ENCODE data around the gene MRC2.
"Not testable (repeated sequence)": the region's sequence is repeated elsewhere in the genome, so short reads cannot be mapped to it uniquely, and the experiment has no call there.

The MRC2 gene

DNA sequence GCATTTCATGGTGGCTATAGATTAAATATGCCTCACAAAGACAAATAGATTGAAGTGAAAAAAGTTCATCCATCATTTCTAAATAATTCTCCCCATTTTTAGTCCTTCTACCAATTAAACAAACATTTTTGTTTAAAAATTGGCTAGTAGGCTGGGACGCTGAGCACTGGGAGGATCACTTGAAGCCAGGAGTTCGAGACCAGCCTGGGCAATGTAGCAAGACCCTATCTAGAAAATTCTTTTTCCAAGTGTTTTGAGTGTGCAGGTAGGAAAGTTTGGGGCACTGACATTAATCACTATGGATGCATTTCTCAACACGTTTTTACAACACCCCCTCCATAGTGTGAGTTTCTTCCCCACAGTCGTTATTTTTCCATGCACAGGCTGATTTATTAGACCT, 56.7 kb downstream of the MRC2 start:
- no peak for DNase-seq

DNA sequence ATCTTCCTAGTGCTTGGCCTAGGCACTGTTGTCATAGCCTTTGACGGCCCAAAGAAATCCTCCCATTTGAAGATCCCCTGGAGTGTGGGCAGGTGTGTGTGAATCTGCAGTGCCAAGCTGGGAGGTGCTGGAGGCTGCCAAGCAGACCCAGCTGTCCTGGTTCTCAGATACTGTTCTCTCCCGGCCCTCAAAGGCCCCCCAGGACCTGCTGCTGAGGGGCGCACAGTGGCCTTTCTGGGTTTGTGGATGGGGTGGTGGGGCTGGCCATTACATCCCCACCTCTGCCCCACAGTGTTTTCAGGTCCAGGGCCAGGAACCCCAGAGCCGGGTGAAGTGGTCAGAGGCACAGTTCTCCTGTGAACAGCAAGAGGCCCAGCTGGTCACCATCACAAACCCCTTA, 60.5 kb downstream of the MRC2 start:
- no peak for DNase-seq

DNA sequence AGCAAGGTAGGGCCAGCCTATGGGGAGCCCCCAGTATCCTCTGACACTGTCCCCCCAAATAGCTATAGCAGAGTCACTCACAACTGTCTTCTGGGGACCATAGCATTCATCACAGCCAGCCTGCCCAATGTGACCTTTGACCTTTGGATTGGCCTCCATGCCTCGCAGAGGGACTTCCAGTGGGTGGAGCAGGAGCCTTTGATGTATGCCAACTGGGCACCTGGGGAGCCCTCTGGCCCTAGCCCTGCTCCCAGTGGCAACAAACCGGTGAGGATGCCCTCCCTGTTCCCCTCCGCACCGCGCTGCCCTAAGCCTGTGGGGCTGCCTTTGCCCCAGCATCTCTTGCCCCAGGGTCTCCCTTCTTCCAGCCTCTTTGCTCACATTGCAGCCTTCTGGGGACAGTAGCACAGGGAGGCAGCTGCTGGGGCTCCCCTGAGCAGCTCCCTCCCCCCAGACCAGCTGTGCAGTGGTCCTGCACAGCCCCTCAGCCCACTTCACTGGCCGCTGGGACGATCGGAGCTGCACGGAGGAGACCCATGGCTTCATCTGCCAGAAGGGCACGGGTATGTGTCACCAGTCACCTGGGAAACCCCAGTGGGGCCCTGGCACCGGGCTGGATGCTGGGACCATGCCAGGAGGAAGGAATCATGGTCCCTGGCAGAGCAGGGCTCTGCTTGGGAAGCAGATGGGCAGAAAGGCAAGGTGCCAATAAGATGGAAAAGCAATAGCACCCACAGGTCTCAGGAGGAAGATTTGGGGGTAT, 61.1 kb downstream of the MRC2 start:
- no peak for DNase-seq

DNA sequence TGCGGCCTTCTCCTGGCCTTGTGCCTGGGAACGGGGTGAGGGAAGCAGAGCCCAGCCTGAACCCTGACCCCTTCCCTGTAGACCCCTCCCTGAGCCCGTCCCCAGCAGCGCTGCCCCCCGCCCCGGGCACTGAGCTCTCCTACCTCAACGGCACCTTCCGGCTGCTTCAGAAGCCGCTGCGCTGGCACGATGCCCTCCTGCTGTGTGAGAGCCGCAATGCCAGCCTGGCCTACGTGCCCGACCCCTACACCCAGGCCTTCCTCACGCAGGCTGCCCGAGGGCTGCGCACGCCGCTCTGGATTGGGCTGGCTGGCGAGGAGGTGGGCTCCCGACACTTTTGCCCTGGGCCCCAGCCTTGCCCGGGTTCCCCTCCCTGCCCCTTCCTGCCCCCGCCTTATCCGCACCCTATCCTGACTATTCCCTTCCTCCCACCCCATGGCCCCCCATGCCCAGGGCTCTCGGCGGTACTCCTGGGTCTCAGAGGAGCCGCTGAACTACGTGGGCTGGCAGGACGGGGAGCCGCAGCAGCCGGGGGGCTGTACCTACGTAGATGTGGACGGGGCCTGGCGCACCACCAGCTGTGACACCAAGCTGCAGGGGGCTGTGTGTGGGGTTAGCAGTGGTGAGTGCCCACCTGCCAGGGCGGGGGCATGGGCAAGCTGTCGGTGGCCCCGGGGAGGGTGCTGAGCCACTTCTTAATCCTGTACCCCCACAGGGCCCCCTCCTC, 62.1 kb downstream of the MRC2 start:
- DNase-seq, result no peak

DNA sequence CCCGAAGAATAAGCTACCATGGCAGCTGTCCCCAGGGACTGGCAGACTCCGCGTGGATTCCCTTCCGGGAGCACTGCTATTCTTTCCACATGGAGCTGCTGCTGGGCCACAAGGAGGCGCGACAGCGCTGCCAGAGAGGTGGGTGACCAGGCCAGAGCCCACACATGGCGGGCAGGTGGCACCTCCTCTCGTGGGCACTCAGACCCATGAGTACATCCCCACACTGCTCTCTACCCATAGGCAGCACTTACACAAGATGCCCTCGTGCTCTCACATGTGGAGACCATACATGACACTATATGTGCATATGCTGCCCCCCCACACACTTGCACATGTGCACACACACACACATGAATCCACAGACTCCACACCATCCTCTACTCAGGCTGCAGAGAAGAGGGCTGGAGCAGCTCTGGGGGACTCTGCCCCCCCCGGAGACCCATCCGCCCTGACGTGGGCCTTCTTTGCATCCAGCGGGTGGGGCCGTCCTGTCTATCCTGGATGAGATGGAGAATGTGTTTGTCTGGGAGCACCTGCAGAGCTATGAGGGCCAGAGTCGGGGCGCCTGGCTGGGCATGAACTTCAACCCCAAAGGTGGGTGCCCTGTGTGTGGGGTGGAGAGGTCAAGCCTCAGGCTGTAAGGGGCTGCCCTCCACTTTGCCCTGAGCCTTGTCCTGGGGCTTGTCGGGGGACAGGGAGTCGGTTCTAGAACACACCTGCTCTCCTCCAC, 62.9 kb downstream of the MRC2 start:
- DNase-seq, result no peak

DNA sequence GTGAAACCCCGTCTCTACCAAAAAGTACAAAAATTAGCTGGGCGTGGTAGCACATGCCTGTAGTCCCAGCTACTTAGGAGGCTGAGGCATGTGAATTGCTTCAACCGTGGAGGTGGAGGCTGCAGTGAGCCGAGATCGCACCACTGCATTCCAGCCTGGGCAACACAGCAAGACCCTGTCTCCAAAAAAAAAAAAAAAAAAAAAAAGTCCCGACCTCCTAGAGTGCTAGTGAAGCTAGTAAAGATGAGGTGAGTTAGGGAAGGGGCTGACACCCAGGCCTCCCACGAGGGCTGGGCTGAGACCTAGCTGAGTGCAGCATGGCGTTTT, 64.1 kb downstream of the MRC2 start:
- DNase-seq, result not testable (repeated sequence)

DNA sequence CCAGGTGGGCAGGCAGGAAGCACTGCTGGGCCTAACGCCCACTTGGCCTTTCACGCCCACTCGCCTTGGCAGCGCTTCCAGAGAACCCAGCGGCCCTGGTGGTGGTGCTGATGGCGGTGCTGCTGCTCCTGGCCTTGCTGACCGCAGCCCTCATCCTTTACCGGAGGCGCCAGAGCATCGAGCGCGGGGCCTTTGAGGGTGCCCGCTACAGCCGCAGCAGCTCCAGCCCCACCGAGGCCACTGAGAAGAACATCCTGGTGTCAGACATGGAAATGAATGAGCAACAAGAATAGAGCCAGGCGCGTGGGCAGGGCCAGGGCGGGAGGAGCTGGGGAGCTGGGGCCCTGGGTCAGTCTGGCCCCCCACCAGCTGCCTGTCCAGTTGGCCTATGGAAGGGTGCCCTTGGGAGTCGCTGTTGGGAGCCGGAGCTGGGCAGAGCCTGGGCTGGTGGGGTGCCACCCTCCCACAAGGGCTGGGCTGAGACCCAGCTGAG, 64.7 kb downstream of the MRC2 start:
- DNase-seq, result no peak

DNA sequence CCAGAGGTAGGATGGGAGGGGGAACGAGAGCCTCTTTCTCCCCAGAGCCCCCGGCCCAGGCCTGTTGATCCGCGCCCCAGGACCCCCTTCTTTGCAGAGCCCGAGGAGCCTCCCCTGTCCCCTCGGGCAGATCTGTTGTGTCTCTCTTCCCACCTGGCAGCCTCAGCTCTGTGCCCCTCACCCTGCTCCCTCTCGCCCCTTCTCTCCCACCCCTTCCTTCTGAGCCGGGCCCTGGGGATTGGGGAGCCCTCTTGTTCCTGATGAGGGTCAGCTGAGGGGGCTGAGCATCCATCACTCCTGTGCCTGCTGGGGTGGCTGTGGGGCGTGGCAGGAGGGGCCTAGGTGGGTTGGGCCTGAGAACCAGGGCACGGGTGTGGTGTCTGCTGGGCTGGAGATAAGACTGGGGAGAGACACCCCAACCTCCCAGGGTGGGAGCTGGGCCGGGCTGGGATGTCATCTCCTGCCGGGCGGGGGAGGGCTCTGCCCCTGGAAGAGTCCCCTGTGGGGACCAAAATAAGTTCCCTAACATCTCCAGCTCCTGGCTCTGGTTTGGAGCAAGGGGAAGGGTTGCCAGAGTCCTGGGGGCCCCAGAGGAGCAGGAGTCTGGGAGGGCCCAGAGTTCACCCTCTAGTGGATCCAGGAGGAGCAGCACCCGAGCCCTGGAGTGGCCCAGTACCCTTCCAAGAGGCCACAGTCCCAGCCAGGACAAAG, 65.4 kb downstream of the MRC2 start:
- DNase-seq, result peak; percentile 19 to 60 (median 37)

DNA sequence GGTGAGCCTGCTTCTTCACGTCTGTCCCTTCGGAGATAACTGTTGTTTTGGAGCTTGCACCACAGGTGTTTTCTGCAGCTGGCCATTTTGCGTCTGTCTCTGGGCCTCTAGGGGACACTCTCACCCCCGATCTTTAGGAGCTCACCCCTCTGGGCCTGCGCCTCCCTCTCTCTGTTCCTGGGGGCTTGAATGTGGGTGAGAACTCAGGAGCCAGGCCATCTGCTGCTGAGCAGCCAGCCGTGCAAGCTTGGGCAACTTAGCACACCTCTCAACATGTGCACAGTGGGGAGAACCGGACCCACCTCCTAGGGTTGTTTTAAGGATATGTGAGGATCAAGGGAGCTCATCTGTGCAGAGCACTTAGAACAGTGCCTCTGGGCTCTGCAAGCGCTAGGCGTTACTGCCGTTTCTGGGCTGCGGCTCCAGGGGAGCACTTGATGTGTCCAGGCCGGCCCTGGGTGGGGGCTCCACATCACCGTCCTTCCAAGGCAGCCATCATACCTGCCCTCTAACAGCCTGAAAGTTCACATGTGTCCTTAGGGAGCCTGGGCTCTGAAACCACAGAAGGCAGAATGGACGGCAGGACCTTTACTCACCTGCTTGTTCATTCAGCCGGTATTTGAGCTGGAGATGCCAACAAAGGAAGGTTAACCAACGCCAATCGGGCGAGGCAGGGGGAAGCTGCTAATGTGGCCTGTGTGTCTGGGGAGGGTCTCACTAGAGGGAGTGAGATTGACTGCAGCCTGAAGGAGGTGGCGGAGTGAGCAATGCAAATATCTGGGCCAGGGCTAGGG, 66.3 kb downstream of the MRC2 start:
- no peak for DNase-seq

DNA sequence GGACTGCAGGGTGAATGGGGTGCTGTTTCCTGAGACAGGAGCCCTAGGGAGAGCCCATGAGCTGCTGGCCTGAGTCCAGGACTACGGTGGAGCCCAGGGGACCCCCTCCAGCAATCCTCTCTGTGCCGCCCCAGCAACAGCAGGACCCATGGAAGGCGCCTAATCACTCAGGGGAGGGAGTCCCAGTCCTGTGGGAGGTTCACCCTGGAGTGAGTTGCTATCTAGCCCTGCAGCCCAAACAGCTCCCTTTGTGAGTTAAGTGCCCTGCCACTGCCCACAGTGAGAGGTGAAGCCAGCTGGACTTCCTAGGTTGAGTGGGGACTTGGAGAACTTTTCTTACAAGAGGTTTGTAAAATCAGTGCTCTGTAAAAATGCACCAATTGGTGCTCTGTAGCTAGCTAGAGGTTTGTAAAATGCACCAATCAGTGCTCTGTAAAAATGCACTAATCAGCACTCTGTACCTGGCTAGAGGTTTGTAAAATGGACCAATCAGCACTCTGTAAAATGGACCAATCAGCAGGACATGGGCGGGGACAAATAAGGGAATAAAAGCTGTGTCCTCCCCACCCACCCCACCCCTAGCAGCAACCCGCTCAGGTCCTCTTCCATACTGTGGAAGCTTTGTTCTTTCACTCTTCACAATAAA, 67.7 kb downstream of the MRC2 start:
- not testable (repeated sequence) for DNase-seq

DNA sequence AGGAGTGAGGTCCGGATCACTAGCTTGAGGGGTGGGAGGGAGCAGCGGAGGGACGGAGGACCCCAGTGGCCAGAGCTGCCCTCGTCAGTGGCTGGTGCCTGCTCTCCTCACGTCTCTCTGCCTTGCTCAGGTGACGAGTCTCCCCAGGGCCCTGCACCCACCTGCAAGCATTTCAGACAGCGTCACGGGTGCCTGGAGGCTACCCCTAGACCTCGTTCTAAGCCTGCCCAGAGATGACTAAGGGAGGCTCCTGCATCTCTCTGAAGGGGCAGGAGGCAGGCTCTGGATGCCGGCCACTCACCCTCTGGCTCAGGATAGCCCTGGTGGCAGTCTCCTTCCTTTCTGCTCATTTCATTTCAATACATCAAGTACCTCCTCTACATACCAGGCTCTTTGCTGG, 68.8 kb downstream of the MRC2 start:
- no peak for DNase-seq

DNA sequence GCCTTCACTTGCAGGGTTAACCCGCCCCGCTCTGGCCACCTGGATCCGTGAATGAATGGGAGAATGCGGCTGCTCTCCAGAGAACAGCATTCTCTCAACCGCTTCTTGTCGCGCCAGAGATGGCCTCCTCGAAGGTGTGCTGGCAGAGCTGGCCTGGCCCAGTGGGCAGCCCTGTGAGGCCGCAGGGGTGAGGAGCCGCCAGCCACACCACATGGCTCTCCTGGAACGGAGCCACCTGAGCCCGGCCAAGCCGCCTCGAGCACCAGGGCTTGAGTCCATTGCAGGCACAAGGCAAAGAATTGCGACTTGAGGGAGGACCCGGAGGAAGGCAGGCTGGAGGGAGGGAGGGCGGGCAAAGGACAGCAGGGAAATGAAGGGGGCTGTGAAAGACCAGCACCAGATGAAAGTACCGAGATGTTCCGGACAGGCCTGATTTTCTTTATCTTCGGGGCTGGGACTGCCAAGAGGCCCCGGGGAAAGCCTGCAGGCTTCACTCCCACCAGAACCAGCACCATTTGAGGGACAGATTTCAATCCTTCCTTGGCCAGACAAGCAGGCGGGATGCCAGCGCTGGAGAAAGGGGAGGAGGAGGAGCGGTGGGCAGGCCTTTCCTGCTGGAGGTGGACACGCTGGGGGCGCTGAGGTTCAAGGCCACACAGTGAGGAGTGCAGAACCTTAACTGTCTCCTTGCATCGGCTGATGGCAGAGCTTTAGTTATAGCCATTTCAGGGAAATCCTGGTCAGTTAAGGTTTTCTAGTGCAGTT, 69.4 kb downstream of the MRC2 start:
- no peak for DNase-seq

DNA sequence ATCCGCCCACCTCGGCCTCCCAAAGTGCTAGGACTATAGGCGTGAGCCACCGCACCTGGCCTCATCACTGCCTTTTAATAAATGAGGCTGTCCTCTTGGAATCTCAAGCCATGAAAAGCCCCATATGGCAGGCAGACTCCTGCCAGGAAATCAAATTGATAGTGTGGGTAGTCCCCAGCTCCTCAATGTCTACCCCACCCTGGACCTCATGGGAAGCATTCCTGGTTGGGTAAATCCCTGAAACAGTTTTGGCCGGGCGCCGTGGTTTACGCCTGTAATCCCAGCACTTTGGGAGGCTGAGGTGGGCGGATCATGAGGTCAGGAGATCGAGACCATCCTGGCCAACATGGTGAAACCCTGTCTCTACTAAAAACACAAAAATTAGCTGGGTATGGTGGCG, 71.0 kb downstream of the MRC2 start:
- DNase-seq, result not testable (repeated sequence)

DNA sequence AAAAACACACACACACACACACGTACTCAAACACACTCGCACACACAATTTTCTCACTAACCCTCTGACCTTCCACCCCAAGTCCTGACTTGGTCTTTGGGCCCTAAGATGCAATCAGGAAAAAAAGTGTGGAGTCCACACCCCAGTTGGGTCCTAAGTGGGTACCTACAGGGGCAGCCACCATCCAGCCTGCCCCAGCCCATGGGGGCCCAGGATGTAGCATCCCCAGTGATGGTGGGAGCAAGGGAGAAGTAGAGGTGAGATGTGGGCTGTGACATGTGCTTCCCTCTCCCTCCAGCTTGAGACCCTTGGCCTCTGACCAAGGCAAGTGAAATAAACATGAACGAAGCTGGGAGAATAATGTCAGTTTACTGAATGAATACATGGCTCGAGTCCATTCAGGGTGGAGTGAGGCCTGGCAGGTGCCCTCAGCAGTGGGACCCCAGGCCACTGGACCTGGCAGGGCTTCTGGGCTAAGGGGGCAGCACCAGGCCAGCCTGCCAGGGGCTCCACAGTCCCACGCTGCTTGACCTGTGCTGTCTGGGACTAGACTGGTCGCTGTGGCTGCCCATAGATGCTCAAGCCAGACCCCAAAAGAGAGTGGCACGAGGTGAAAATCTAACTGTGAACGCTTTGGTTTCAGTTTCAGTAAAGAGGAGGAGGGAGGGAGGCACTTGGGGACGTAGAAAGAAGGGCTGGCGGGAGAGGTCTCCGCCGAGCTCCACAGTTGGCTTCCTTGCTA, 73.7 kb downstream of the MRC2 start:
- no peak for DNase-seq

DNA sequence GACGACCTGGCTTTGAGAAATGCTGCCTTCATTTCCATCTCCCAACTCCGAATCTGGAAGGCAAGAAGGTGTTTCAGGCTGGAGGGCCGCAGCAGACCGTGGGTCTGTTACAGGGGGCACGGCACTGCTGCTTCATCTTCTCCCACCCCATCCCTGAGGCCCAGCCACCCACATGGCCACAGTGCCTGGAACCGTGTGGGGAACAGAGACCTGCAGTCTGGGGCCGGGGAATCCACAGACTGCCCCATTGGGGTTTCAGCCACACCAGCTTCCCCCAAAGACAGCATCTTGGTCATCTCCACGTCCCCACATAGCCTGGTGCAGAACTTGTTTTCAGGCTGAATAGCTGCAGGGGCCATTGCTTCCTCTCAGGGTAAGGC, 74.2 kb downstream of the MRC2 start:
- DNase-seq, result no peak

DNA sequence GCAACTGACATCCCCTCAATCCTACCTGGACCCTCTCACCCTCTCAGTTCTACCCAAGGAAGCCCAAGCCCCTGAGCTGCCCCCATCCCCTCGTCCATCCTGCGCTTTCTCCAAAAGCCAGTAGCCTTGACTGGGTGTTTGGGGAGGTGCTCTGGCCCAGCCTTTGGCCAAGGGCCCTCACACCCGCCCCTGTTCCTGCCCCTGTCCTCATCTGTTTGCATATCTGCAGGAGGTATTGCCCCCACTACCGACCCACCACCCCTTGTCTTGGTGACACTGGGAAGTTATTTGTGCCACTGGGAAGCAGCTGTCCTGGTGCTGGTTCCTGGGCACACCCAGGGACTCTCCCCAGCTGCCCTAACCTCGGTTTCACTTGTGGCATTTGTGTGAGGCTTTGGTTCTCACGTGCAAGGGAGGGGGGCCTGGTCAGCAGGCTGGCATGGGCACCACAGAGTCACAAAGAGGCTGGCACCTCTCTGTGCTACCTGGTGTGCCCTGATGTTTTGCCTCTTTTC, 75.3 kb downstream of the MRC2 start:
- DNase-seq, result no peak

DNA sequence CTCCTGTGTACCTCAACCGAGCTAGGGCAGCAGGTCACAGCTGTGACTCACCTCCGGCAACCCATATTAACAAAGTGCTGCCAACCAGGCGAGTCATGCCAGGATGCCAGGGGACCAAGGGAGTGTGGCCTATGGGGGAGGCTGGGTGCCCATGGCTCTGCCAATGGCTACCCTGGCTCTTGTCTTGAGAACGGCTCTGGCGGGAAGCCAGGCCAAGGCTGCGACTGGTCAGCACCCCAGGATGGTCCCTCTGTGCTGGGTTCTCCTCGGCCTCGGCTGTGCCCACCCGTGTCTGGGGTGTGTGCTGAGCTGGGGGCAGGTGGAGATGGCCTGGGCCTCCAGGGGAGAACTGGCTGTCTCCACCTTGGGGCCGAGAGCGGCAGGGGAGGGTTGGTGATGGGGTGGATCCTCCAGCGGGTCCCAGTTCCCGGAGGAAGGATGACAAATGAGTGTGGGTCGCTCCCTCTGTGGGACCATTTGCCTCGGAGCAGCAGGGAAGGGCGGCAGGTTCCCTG, 75.8 kb downstream of the MRC2 start:
- DNase-seq, result no peak

DNA sequence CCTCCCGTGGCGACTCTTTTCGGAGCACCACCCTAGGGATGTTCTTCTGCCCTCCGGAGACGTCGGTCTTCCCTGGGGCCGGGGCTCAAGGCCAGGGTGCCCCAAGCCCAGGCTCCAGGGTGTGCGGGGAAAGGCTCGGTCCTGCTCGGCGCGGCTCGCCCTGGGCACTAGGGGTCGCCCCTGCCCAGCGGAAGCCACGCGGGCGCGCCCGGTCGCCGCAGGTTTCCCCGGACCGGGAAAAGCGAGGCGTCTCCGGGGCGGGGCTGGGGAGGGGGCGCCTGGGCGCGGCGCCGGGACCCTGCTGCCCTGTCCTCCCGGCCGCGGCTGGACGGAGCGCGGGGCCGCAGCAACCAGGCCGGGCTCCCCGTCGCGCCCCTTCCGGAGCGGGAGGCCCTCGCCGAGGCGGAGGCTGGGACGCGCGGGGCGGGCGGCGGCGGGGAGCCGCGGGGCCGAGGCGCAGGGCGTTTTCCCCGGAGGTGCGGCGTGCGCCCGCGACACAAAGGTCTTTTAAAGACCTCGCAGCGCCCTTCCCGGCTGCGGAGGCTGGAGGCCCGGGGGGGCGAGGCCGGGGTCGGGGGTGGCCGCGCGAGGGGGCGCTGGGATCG, 76.4 kb downstream of the MRC2 start:
- peak; percentile 73 to 91 (median 86) for DNase-seq

DNA sequence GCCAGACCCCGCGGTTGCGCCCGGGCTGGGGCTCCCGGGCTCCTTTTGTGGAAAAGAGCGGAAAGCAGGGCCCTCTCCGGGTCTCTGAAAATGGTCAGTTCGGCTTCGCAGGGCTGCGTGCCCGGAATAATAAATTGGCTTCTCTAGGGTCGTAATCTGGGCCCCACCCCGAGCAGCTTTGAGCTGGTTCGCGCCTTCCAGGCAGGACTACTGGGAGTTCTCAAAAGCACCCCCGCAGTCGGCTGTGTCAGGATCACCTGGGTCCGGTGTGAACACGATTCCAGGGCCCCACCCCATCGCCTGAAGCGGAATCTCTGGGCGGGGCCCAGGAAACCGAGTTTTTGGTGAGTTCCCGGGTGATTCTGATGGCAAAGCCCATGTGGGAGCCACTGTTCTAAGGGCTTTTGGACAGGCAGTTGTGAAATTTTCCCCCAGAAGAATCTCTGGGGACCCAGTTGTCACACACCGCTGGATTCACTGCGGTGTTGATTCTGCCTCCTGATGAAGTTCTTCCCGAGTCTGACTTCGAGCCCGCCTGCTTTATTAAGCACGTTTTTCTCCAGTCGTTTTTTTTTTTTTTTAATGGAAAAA, 77.0 kb downstream of the MRC2 start:
- peak in 2 of 4 experiments; percentile 37 to 50 for DNase-seq

All from suppressor macrophage (primary cell).